Left lung (tissue), 10 donors: Measurements from ENCODE around the gene ZNF575. TPM values are rescaled to one million over a fixed set of nuclear protein-coding genes. Genes with fewer than 3 reads are reported as not detected.

ENCODE experiments used
- ATAC-seq: fragments of 200-7000 bp; cut with Tn5 transposase; one replicate; pipeline ENCODE4 v1.9.1; 2020; ENCODE audit warnings: moderate library complexity
- DNase-seq, 4 donors: peaks; one replicate each; pipeline ENCODE4 v3.0.0-alpha.2; 2013 to 2020
- H3K27ac ChIP-seq, 2 donors: fragments of 200-600 bp; sonication (generic) in 1 of 2; one replicate each; pipeline versions ENCODE4 v1.5.0 to v1.8.0; 2020 to 2021
- H3K27me3 ChIP-seq, 2 donors: fragments of 200-600 bp; sonication (generic) in 1 of 2; one replicate each; pipeline versions ENCODE4 v1.5.0 to v1.8.0; 2020 to 2021
- H3K36me3 ChIP-seq, 2 donors: fragments of 200-600 bp; sonication (generic) in 1 of 2; one replicate each; pipeline versions ENCODE4 v1.5.0 to v1.8.0; 2020 to 2021
- H3K4me1 ChIP-seq, 2 donors: fragments of 200-600 bp; one replicate each; pipeline ENCODE4 v1.8.0; 2021
- H3K4me3 ChIP-seq, 2 donors: fragments of 200-600 bp; sonication (generic) in 1 of 2; one replicate each; pipeline versions ENCODE4 v1.5.0 to v1.8.0; 2020 to 2021; ENCODE audit warnings: mild to moderate bottlenecking in 1 of 2
- H3K9me3 ChIP-seq, 2 donors: fragments of 200-600 bp; sonication (generic) in 1 of 2; one replicate each; pipeline versions ENCODE4 v1.5.0 to v1.8.0; 2020 to 2021
- intact Hi-C, 2 donors: fragments of 100-400 bp; cut with DNase I; formaldehyde crosslinking; loops; one replicate each; pipeline versions ENCODE4 v1.11.2 to v1.14.2; 2022
- polyA plus RNA-seq, 6 donors: library from polyadenylated mRNA; unstranded; fragments of 120-200 nt; gene quantifications; one replicate each; pipeline ENCODE4 v1.2.1, GENCODE V29; 2013; ENCODE audit not compliant: insufficient read length in 6 of 6
- total RNA-seq, 2 donors: library from RNA; stranded (reverse); fragmentation: NEBNext Ultra II Directional; extraction: Animal tissue kit (Norgen Biotek cat#: 25700); gene quantifications; one replicate each; pipeline ENCODE4 v1.2.1, GENCODE V29; 2021
- TF ChIP-seq, protein P1 (sequence below), 2 donors: fragments of 200-600 bp; sonication (generic) in 1 of 2; IDR thresholded peaks; one replicate each; pipeline versions ENCODE4 v1.5.0 to v1.8.0; 2021; ENCODE audit warnings: antibody characterized with exemption in 2 of 2
- donor health status: DM: no; HTN: yes; CAD: no.
- donor health status: DM: no; HTN: no; CAD: no.

Gene ZNF575
- total and polyA plus RNA-seq, 8 donors: 1.2 to 3.3 (median 2.3) TPM

DNA sequence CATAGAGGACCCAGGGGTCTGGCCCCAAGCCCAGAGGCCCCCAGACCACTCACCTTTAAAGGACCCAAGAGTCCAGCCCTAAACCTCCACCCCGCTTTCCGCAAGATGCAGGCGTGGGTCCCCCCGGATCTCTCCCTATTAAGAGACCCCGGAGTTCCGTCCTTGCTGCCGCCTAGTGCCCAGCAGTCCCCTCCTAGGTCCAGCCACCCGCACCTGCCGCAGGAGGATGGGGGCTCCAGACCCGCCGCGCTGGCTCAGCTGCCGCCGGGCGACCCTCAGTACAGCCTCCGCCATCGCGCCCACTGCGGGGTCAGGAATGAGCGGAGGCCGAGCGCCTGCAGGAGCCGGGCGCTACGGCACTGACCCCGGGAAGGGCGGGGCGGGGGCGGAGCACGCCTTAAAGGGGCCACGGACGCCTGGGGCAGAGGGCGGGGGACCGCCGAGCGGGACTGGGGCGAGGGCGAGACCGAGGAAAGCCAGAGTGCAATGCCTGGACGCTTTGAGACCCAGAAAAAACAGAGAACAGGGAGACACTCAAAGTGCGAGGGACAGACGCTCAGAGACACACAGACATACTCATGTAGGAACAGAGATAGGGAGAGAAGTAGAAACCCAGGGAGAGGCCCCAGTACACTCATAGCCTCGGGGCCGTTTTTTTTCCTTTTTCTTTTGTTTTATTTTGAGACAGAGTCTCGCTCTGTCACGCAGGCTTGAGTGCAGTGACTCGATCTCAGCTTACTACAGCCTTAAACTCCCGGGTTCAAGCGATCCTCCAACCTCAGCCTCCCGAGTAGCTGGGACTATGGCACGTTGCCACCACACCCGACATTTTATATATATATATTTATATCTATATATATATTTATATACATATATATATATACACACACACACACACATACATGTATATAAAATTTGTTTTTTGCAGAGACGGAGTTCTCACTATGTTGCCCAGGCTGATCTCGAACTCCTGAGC, 5.8 kb upstream of the ZNF575 start, which contains the start of gene ETHE1:
TSS of gene ETHE1 (minus strand) at position 318 of the 976 bp plus-strand sequence. CDS start at position 294, 24 bp downstream.
- intact Hi-C loops: loop anchor here in 1 of 2 donors (10.0 kb wide), 1 partner anchor 82 kb away; no protein-coding TSS in a partner anchor
- Histone ChIP-seq H3K36me3 (no peaks in the 10 kb centered on the region), H3K4me3 (peak within 1 kb of the TSS; percentile 83 to 92), H3K9me3 (no peaks in the 10 kb centered on the region), H3K4me1 (peaks cover 19 to 32% of the 10 kb centered on the region in 2 donors), H3K27me3 (no peaks in the 10 kb centered on the region), H3K27ac (peak within 1 kb of the TSS; percentile 82 to 84)
- TF ChIP-seq, protein P1, sequence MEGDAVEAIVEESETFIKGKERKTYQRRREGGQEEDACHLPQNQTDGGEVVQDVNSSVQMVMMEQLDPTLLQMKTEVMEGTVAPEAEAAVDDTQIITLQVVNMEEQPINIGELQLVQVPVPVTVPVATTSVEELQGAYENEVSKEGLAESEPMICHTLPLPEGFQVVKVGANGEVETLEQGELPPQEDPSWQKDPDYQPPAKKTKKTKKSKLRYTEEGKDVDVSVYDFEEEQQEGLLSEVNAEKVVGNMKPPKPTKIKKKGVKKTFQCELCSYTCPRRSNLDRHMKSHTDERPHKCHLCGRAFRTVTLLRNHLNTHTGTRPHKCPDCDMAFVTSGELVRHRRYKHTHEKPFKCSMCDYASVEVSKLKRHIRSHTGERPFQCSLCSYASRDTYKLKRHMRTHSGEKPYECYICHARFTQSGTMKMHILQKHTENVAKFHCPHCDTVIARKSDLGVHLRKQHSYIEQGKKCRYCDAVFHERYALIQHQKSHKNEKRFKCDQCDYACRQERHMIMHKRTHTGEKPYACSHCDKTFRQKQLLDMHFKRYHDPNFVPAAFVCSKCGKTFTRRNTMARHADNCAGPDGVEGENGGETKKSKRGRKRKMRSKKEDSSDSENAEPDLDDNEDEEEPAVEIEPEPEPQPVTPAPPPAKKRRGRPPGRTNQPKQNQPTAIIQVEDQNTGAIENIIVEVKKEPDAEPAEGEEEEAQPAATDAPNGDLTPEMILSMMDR (IDR thresholded peaks at IDR 0.05): no peak
- peak; percentile 69 to 99 (median 81) for DNase-seq
- peak; percentile 93 for ATAC-seq

GRCh38 chr19:43527860-43528622, 4.9 kb upstream of the ZNF575 start:
- Histone ChIP-seq H3K9me3 (no peaks in the 10 kb centered on the region), H3K27ac (peak overlapping the region; percentile 82 to 84), H3K27me3 (no peaks in the 10 kb centered on the region), H3K36me3 (no peaks in the 10 kb centered on the region), H3K4me3 (peak overlapping the region; percentile 83 to 92), H3K4me1 (peaks cover 19 to 40% of the 10 kb centered on the region in 2 donors)
- TF ChIP-seq, protein P1 (IDR thresholded peaks at IDR 0.05): no peak
- ATAC-seq (no peak), DNase-seq (peak in 1 of 4 donors; percentile 54)
- intact Hi-C loops: loop anchor here in 1 of 2 donors (10.0 kb wide), 1 partner anchor 83 kb away; no protein-coding TSS in a partner anchor

DNA sequence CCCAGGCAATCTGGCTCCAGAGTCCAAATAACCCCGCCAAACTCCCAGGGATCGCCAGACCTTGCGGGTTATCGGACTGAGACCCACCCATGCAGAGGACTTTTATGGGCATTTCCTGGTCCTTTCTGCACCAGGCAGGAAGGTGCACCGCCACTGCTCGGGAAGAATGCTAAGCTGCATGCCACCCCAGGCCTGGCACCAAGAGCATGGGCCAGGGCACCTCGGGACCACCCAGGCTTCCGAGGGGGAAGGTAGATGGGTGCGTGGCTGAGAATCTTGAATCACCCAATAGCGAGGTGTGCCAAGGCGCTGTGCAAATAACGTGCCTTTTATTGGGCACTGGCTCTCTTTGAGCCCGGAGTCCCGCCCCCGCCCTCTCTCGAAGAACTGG, 422 bp upstream of the ZNF575 start:
- H3K4me3 ChIP-seq: peak overlapping the region; percentile 55 to 58
- intact Hi-C loops: no loop called here
- peaks cover 0 to 26% of the 10 kb centered on the region in 2 donors for H3K4me1 ChIP-seq
- peak overlapping the region; percentile 90 for H3K27ac ChIP-seq
- no peaks in the 10 kb centered on the region for H3K9me3 ChIP-seq
- peaks cover 0 to 6% of the 10 kb centered on the region in 2 donors for H3K36me3 ChIP-seq
- DNase-seq: peak; percentile 3 to 79 (median 64)
- peak; percentile 13 for ATAC-seq
- no peaks in the 10 kb centered on the region for H3K27me3 ChIP-seq
- TF ChIP-seq, protein P1 (IDR thresholded peaks at IDR 0.05): no peak

GRCh38 chr19:43533546-43534304, 737 bp downstream of the ZNF575 start:
- H3K27ac ChIP-seq: peak overlapping the region; percentile 90
- ATAC-seq (peak; percentile 87), DNase-seq (peak; percentile 97 to 99 (median 98))
- peaks cover 0 to under 1% of the 10 kb centered on the region in 2 donors for H3K9me3 ChIP-seq
- peaks cover 0 to 24% of the 10 kb centered on the region in 2 donors for H3K4me1 ChIP-seq
- H3K27me3 ChIP-seq: no peaks in the 10 kb centered on the region
- TF ChIP-seq, protein P1 (IDR thresholded peaks at IDR 0.05): no peak
- peaks cover 0 to 18% of the 10 kb centered on the region in 2 donors for H3K36me3 ChIP-seq
- peak overlapping the region; percentile 55 to 58 for H3K4me3 ChIP-seq
- intact Hi-C loops: no loop called here
